Activated naive CD4-positive, alpha-beta T cell treated with anti-CD3 and anti-CD28 coated beads, Interleukin-2, amount 10 ng/mL, durations not matched to agents 7 days and 5 days (primary cell): ENCODE measurements around the gene PACRGL.
"Not testable (repeated sequence)": the region's sequence is repeated elsewhere in the genome, so short reads cannot be mapped to it uniquely, and the experiment has no call there.

Source experiments
- CTCF ChIA-PET: fragments of 350-600 bp; sonication (Branson Sonifier 250); formaldehyde crosslinking; loops from one replicate; lab custom pipeline; 2021; ENCODE audit warnings: antibody characterized with exemption; lab: Charles Lee
- DNase-seq: peaks from one replicate; pipeline ENCODE4 v3.0.0-alpha.2; 2020
- H3K27ac Mint-ChIP-seq: one replicate; pipeline ENCODE4 v1.8.0; 2021; ENCODE audit warnings: mild to moderate bottlenecking, moderate library complexity, mixed read lengths
- H3K27me3 Mint-ChIP-seq: one replicate; pipeline ENCODE4 v1.8.0; 2021; ENCODE audit warnings: mild to moderate bottlenecking, mixed read lengths
- H3K36me3 Mint-ChIP-seq: one replicate; pipeline ENCODE4 v1.8.0; 2021; ENCODE audit warnings: mixed read lengths
- H3K4me1 Mint-ChIP-seq: one replicate; pipeline ENCODE4 v1.8.0; 2021; ENCODE audit warnings: mixed read lengths
- H3K4me3 Mint-ChIP-seq: one replicate; pipeline ENCODE4 v1.8.0; 2021; ENCODE audit warnings: mild to moderate bottlenecking, moderate library complexity, mixed read lengths
- H3K9me3 Mint-ChIP-seq: one replicate; pipeline ENCODE4 v1.8.0; 2021; ENCODE audit warnings: mixed read lengths

Gene PACRGL

GRCh38 chr4:20761382-20761781 is 61.1 kb downstream of the PACRGL start:
- CTCF ChIA-PET: interaction anchor here (1.4 to 1.6 kb wide), 2 partner anchors 12 to 18 kb away, joined by 4 read pairs; no protein-coding TSS in a partner anchor
- H3K4me1 Mint-ChIP-seq: no peaks in the 10 kb centered on the region
- H3K4me3 Mint-ChIP-seq: no peak overlapping the region
- no peak overlapping the region for H3K27ac Mint-ChIP-seq
- no peaks in the 10 kb centered on the region for H3K27me3 Mint-ChIP-seq
- DNase-seq: no peak
- H3K36me3 Mint-ChIP-seq: no peaks in the 10 kb centered on the region
- no peaks in the 10 kb centered on the region for H3K9me3 Mint-ChIP-seq

GRCh38 chr4:20761826-20762225 is 61.6 kb downstream of the PACRGL start:
- CTCF ChIA-PET: no interaction called here
- no peaks in the 10 kb centered on the region for H3K36me3 Mint-ChIP-seq
- no peak overlapping the region for H3K27ac Mint-ChIP-seq
- DNase-seq: no peak
- no peaks in the 10 kb centered on the region for H3K9me3 Mint-ChIP-seq
- H3K4me1 Mint-ChIP-seq: no peaks in the 10 kb centered on the region
- H3K27me3 Mint-ChIP-seq: no peaks in the 10 kb centered on the region
- no peak overlapping the region for H3K4me3 Mint-ChIP-seq

- no peak overlapping the region for H3K4me3 Mint-ChIP-seq
- CTCF ChIA-PET: interaction anchor here (1.0 kb wide), 1 partner anchor 12 kb away, joined by 3 read pairs; no protein-coding TSS in a partner anchor
- DNase-seq: no peak
- H3K27me3 Mint-ChIP-seq: no peaks in the 10 kb centered on the region
- no peaks in the 10 kb centered on the region for H3K36me3 Mint-ChIP-seq
- H3K27ac Mint-ChIP-seq: no peak overlapping the region
- H3K4me1 Mint-ChIP-seq: no peaks in the 10 kb centered on the region
- H3K9me3 Mint-ChIP-seq: no peaks in the 10 kb centered on the region
Measured at GRCh38 chr4:20764366-20764992, 64.2 kb downstream of the PACRGL start.

- no peaks in the 10 kb centered on the region for H3K9me3 Mint-ChIP-seq
- H3K4me1 Mint-ChIP-seq: no peaks in the 10 kb centered on the region
- H3K27ac Mint-ChIP-seq: no peak overlapping the region
- H3K36me3 Mint-ChIP-seq: no peaks in the 10 kb centered on the region
- no peak overlapping the region for H3K4me3 Mint-ChIP-seq
- CTCF ChIA-PET: interaction anchor here (0.7 to 4.2 kb wide), 13 partner anchors 10 to 1616 kb away, joined by 3 to 24 read pairs (median 5); no protein-coding TSS in a partner anchor
- peaks cover 4% of the 10 kb centered on the region for H3K27me3 Mint-ChIP-seq
- DNase-seq: peak; percentile 27
Measured at GRCh38 chr4:20773144-20773997, 73.1 kb downstream of the PACRGL start.

GRCh38 chr4:20778896-20779295 is 78.6 kb downstream of the PACRGL start:
- CTCF ChIA-PET: interaction anchor here (1.0 to 1.7 kb wide), 2 partner anchors 10 to 18 kb away, joined by 3 to 4 read pairs; no protein-coding TSS in a partner anchor

GRCh38 chr4:20783134-20783533 is 82.9 kb downstream of the PACRGL start:
- not testable (repeated sequence) for H3K4me1 Mint-ChIP-seq, H3K27ac Mint-ChIP-seq
- CTCF ChIA-PET: interaction anchor here (3.0 kb wide), 1 partner anchor 9 kb away, joined by 10 read pairs; no protein-coding TSS in a partner anchor

More at GRCh38 chr4:20778896-20779295, 78.6 kb downstream of the PACRGL start:
- no peaks in the 10 kb centered on the region for H3K36me3 Mint-ChIP-seq
- peaks cover 14% of the 10 kb centered on the region for H3K9me3 Mint-ChIP-seq
- H3K4me3 Mint-ChIP-seq: no peak overlapping the region
- no peaks in the 10 kb centered on the region for H3K27me3 Mint-ChIP-seq
- no peaks in the 10 kb centered on the region for H3K4me1 Mint-ChIP-seq
- no peak overlapping the region for H3K27ac Mint-ChIP-seq
- DNase-seq: no peak

GRCh38 chr4:20787940-20788665 is 87.8 kb downstream of the PACRGL start:
- CTCF ChIA-PET: interaction anchor here (2.5 kb wide), 1 partner anchor 14 kb away, joined by 6 read pairs; no protein-coding TSS in a partner anchor
- H3K4me3 Mint-ChIP-seq: no peak overlapping the region
- H3K36me3 Mint-ChIP-seq: no peaks in the 10 kb centered on the region
- no peak for DNase-seq
- no peaks in the 10 kb centered on the region for H3K27me3 Mint-ChIP-seq
- H3K9me3 Mint-ChIP-seq: peaks cover 4% of the 10 kb centered on the region
- H3K4me1 Mint-ChIP-seq: no peaks in the 10 kb centered on the region
- H3K27ac Mint-ChIP-seq: no peak overlapping the region

More at GRCh38 chr4:20783134-20783533, 82.9 kb downstream of the PACRGL start:
- H3K4me3 Mint-ChIP-seq, H3K36me3 Mint-ChIP-seq, H3K27me3 Mint-ChIP-seq, DNase-seq: not testable (repeated sequence)
- H3K9me3 Mint-ChIP-seq: peaks cover 14% of the 10 kb centered on the region
